GM11168 (cell line): ENCODE data around the gene EYS.

ENCODE experiments used
- in situ Hi-C: fragments of 300-500 bp; cut with MboI; formaldehyde crosslinking; loops from one replicate; pipeline ENCODE4 v1.12.0; 2022; ENCODE audit warnings: low sequenced_read_pairs; ENCODE audit not compliant: unreplicated experiment

The EYS gene

GRCh38 chr6:64895945-64896344 is 811.1 kb downstream of the EYS start:
- in situ Hi-C loops, result no loop called here

- in situ Hi-C loops, result no loop called here
Observed at GRCh38 chr6:64890609-64891008, 816.4 kb downstream of the EYS start.

GRCh38 chr6:64889144-64889543 is 817.9 kb downstream of the EYS start:
- in situ Hi-C loops, result no loop called here

DNA sequence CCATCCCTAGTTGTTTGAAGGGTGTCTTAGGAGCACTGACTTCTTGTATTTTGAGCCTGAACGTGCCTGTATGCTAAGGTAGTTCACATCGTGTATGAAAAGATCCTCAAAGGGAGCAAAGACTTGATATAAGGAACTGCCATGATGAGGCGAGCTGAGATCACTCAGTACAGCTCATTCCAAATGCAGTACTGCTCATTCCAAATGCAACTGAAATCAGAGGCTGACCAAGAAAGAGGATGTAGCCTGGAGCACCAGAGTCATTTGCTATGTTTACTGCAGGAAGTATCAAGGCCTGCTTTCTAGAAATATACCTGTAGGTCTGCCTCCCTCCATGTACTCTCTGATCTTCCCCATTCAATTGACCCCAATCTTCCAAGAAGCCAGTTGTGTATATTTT is 832.2 kb downstream of the EYS start:
- in situ Hi-C loops, result no loop called here

DNA sequence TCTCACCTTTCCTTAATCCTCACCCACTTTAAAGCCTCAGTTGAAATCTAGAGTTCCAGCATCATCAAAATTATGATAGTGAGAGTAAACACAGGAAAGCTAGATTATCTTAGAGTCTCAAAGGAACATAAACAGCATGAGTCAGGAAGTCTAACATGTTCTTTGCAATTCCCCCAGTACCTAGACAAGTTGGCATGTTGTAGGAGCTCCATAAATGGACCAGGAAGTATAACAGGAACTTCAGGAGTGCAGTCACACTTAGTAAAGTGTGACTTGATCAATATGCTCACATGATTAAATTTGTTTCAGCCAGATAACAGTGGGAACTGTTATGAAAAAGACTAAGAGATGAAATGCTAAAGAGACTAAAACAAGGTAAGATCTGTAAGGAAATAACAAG is 834.4 kb downstream of the EYS start:
- in situ Hi-C loops, result no loop called here

DNA sequence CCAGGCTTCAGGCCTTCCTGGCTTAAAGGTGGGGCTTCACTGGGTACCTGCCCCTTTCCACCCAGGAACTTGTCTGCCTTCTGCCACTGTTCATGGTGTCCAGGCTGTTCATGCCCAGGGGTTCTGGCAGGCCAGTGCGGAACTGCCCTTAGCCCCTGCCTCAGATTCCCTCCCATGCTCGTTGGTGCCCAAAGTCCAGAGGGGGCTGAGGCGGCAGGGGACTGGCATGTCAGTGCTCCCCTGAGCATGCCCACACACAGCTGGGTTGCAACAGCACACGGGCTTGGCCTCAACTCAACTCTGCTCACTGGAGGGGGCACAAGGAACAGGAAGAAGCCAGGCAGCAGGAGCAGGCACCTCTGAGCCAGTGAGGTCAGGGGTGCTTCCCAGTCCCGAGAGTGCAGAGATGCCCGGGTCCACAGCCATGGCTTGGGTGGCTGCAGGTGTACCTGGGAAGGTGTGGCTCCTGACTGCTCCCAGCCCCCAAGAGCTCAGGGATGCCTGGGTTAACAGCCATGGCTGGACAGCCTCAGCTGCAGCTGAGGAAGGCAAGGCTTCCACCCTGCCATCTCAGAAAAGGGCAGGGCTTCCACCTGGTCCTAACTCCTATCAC is 845.9 kb downstream of the EYS start:
- in situ Hi-C loops, result no loop called here

DNA sequence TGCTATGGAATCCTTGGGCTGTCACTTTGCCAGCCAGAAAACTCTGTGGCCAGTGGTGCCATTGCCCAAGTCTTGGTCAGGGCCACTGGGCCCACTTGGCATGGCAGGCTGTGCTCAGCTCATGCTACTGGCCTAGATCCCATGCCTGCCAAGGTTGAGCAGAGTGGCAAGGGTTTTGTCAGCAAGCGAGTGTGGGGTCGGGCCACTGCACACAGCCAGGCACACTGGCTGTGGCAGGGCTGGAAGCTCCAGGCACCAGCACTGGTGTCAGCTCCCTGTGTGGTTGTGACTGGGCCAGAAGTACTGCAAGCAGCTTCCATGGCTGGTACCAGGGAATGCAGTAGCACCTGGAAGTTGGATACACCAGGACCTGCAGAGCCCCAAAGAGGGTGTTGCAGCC is 846.8 kb downstream of the EYS start:
- in situ Hi-C loops, result no loop called here

DNA sequence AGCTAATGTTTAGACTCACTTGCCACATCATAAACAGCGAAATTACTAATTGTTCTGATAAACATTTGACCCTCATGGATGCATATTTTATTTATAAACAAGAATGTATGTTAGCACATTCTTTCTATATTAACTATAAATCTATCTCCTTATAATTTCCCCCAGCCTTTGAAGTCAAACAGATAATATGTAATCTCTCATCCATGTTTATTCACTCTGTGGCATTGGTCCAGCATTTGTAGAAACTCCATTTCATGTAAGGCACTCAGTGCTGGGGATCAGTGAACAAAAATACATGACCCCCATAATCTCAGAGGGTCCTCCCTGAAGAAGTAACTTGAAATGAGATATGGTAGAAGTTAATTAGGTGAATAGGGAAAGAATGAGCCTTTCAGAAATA is 856.9 kb downstream of the EYS start:
- in situ Hi-C loops, result no loop called here

DNA sequence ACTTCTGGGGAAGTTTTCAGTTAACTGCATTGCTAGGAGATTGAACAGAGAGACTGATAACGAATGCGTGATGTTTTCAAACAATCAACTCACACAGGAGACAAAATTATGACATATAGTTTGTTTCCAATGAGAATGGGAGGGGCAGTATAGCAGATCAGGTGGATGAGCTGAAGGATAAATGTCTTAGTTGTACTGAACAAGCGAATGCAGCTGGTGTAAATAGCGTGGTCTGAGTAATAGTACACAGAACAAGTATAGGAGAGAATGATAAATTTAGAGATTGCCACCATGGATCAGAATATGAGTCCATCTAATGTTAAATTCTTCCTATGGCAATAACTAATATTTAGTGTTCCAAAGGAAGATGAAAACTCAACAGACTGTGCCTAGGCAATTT is 858.6 kb downstream of the EYS start:
- in situ Hi-C loops, result no loop called here

GRCh38 chr6:64847396-64847795 is 859.6 kb downstream of the EYS start:
- in situ Hi-C loops, result no loop called here

GRCh38 chr6:64838726-64839125 is 868.3 kb downstream of the EYS start:
- in situ Hi-C loops, result no loop called here

- in situ Hi-C loops, result no loop called here
Observed at GRCh38 chr6:64831680-64832079, 875.3 kb downstream of the EYS start.

- in situ Hi-C loops, result no loop called here
Observed at GRCh38 chr6:64817525-64817924, 889.5 kb downstream of the EYS start.

- in situ Hi-C loops, result no loop called here
Observed at GRCh38 chr6:64815718-64816117, 891.3 kb downstream of the EYS start.

GRCh38 chr6:64812138-64812537 is 894.9 kb downstream of the EYS start:
- in situ Hi-C loops, result no loop called here

DNA sequence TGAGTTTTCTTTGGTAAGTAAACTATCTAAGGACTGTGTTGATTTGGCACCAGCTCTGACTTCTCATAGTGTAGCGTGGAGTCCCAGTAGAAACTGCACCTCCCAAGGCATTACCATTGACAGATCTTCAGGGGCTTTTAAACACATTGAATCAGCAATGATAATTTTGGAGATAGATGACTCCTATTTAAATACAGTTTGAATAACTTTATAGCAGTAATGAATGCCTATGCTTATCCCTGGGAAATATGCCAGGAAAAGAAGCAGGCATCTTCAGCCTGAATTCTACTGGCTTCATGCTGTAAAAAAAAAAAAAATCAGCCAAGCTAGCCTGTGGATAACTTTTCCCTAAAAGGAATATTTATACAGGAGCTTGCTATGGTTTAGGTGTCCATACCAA is 895.9 kb downstream of the EYS start:
- in situ Hi-C loops, result no loop called here

DNA sequence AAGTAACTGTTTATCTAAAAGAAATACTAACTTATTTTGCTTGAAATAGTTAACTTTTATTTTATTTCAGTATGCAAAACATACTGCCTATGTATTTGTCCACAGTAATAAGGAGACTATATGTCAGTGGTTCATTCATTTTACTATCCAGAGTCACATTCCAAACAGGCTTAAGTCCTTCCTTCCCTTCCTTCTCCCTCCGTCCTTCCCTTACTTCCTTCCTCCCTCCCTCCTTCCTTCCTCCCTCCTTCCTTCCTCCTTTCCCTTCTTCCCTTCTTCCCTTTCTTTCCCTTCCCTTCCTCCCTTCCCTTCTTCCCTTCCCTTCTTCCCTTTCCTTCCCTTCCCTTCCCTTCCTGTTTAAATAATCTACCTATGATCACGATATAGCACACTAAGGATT is 899.2 kb downstream of the EYS start:
- in situ Hi-C loops, result no loop called here

- in situ Hi-C loops, result no loop called here
Observed at GRCh38 chr6:64803470-64804166, 903.4 kb downstream of the EYS start.

- in situ Hi-C loops, result no loop called here
Observed at GRCh38 chr6:64792534-64792933, 914.5 kb downstream of the EYS start.

- in situ Hi-C loops, result no loop called here
Observed at GRCh38 chr6:64789476-64789875, 917.5 kb downstream of the EYS start.

DNA sequence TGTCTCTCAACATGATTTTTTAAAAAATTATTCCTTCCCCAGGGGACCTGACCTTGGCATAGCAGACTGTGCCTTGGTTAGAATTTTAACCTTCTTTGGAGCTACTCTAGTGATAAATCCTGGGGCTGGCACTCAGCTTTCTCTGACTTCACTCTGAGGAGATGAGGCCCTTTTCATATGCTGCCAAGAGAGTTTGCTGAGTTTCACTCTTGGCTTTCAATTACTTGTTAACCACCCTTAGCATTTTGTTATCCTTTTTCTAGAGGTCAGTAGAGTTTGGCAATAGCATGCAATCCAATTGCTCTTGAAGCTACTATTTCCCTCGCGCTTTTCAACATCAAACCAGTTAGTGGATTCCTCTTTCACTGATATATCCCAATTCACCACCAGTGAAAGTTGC is 920.3 kb downstream of the EYS start:
- in situ Hi-C loops, result no loop called here

DNA sequence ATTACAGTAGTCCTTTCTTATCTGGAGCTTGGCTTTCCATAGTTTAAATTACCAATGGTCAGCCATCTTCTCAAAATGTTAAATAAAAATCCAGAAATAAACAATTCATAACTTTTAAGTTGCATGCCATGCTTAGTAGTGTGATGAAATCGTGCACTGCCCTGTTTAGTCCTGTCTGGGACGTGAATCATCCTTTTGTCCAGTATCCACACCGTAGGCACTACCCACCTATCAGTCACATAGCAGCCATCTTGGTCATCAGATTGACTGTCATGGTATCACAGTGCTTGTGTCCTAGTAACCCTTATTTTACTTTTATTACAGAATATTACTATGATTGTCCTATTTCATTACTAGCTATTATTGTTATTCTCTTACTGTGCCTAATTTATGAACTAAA is 924.1 kb downstream of the EYS start:
- in situ Hi-C loops, result no loop called here
